Left renal cortex interstitium (tissue), 4 donors: ENCODE data around the gene TM9SF4. TPM values are rescaled to one million over a fixed set of nuclear protein-coding genes. Genes with fewer than 3 reads are reported as not detected.
"Not testable (repeated sequence)": the region's sequence is repeated elsewhere in the genome, so short reads cannot be mapped to it uniquely, and the experiment has no call there.

ENCODE experiments used
- DNase-seq, 4 donors: peaks; one replicate each; pipeline ENCODE4 v3.0.0-alpha.2; 2013; ENCODE audit warnings: low read depth in 4 of 4, low spot score in 2 of 4, missing footprints in 1 of 4
- polyA plus RNA-seq, 4 donors: library from polyadenylated mRNA; unstranded; fragments of 120-200 nt; gene quantifications; one replicate each; pipeline ENCODE4 v1.2.1, GENCODE V29; 2013; ENCODE audit not compliant: insufficient read length in 4 of 4

Gene TM9SF4
- polyA plus RNA-seq, 4 donors, result 66.7 to 72.9 (median 69.4) TPM

DNA sequence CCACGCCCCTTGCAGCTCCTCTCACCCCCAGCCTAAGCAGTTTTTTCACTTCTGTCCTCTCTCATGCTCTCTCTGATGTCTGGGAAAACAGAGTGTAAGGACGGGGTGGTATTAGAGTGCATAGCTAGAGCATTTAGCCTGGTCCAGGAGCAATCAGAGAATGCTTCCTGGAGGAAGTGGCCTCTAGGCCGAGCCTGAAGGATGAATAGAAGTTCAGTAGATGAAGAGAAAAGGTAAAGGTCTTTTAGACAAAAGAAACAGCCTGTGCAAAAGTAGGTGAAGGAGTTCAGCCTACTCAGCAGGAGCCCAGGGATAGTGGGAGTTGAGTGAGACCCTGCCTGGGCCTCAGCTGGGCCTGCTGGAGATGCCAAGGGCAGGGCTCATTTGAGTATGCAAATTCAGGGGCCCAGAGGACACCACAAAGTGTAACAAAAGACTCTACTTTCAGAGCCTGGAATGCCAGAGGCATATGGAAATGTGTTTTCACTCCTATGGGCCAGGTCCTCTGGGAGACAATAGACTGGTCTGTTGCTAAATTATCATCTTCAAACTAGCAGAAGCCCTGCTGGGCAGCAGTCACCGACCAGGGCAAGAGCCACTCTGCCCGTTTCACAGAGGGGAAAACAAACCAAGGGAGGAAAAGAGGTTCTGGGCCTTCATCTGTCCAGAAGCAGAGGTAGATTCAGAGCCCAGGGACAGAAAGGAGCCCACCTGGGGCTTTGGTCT lies 19.7 kb upstream of the TM9SF4 start:
- DNase-seq, result no peak

DNA sequence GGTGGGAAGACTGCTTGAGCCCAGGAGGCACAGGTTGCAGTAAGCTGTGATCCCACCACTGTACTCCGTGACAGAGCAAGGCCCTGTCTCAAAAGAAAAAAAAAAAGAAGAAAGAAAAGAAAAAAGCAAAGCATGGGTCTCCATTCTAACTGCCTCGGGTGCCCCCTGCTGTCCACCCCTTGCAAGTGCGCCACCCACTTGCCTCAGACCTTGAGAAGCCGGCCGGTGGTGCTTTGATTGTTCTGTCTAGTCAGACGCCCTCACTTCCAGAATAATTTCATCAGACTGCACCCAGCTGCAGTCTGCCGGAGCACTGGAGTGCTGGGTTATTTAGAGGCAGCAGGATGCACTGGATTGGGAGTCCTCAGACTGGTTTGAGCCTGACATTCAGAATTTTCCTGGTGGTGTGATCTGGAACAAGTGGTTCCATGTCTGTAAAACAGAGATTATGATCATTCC lies 17.6 kb upstream of the TM9SF4 start:
- DNase-seq, result peak in 2 of 4 donors; percentile 51 to 68

DNA sequence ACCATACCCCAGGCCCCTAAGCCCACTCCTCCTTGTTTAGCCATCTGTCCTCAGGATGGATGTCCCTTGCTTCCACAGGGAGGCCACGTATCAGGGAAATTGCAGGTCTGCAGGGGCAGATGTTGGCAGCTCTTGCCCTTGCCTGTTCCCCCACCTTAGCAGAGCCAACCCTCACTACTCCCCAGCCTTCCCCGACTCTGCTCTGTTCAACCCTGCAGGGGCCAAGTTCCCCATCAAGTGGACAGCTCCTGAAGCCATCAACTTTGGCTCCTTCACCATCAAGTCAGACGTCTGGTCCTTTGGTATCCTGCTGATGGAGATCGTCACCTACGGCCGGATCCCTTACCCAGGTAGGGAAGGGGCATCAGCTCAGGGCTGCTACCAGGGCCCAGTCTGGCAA lies 10.7 kb upstream of the TM9SF4 start:
- DNase-seq, result no peak

GRCh38 chr20:32108814-32109391 lies 611 bp upstream of the TM9SF4 start:
- DNase-seq, result no peak

- no peak for DNase-seq
These were observed 725 bp downstream of the TM9SF4 start for GRCh38 chr20:32110173-32110704.

GRCh38 chr20:32110727-32111126 lies 1.2 kb downstream of the TM9SF4 start:
- DNase-seq, result no peak

- no peak for DNase-seq
These were observed 1.7 kb downstream of the TM9SF4 start for GRCh38 chr20:32111156-32111686.

DNA sequence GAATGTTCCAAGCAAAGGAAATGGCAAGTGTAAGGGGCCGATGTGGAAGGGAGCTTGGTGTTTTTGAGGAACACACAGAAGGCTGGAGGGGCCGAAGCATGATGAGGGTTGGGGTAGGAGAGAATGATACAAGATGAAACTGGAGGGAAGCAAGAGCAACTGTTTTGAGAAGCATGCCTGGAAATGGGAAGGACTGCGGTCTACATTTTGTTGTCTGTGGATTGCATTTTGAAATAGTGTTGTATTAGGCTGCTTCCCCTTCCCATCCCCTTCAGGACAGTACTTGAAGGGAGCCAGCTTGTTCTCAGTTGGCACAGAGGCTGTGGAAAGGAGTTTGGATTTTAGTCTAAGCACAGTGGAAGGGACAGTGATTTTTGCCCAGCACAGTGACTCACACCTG lies 2.2 kb downstream of the TM9SF4 start:
- DNase-seq, result no peak

- DNase-seq, result no peak
These were observed 3.3 kb downstream of the TM9SF4 start for GRCh38 chr20:32112841-32113240.

DNA sequence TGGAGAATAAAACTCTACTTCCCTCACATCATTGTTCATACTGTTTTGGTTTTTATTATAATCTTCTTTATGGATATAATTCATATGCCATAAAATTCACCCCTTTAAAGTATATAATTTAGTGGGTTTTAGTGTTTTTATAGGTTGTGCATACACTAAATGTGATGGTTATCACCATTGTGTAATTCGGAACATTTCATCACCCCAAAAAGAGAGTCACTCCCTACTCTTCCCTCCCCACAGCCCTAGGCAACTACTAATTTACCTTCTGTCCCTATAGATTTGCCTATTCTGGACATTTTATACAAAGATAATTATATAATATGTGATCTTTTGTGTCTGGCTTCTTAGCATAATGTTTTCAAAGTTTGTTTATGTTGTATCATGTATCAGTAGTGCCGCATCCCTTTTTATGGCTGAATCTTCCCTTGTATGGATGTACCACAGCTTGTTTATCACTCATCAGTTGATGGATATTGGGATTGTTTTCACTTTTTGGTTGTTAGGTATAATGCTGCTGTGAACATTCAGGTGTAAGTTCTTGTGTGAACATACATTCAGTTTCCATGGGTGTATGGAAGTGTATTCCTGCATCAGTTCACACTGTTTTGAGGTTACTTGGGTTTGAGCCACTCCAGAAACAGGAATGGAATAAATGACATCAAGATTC lies 4.2 kb downstream of the TM9SF4 start:
- no peak for DNase-seq

- no peak for DNase-seq
These were observed 4.9 kb downstream of the TM9SF4 start for GRCh38 chr20:32114305-32114960.

DNA sequence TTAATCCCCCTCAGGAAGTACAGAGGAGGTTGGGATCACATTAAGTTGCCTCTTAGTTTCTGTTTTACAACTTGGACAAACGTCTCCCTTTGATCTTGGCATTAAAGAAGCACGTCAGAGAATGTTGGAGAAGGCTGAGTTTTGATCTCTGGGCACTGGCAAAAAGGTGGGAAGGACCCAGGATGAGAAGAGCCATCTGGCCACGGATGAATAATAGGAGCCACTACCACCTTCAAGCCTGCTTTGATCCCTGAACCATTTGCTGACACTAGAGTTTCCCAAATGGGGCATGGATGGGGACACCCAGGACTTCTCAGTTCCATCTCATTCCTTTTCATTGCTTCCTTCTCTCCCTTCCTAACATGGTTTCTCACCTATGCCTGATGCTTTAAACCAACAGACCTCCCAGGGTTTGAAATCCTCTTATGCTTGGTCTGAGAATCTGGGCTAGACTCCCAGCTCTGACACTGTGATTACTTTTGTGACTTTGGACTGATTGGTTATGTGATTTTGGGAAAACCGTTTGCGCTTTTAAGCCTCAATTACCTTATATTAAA lies 5.8 kb downstream of the TM9SF4 start:
- no peak for DNase-seq

GRCh38 chr20:32116079-32116521 lies 6.6 kb downstream of the TM9SF4 start:
- DNase-seq, result no peak

GRCh38 chr20:32116796-32117195 lies 7.3 kb downstream of the TM9SF4 start:
- DNase-seq, result not testable (repeated sequence)

GRCh38 chr20:32118427-32118826 lies 8.9 kb downstream of the TM9SF4 start:
- DNase-seq, result not testable (repeated sequence)

DNA sequence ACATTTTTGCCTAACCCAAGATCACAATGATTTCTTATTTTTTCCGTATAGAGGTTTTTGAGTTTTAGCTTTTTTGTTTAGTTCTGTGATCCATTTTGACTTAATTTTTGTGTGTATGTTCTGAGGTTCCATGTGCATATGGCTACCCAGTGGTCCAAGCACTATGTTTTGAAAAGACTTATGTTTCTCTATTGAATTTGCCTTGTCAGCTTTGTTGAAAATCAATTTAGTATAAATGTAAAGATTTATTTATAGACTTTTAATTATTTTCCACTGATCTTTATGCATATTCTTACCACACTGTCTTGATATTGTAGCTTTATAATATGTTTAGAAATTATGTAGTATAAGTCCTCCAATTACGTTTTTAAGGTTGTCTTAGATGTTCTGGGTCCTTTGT lies 10.2 kb downstream of the TM9SF4 start:
- no peak for DNase-seq

DNA sequence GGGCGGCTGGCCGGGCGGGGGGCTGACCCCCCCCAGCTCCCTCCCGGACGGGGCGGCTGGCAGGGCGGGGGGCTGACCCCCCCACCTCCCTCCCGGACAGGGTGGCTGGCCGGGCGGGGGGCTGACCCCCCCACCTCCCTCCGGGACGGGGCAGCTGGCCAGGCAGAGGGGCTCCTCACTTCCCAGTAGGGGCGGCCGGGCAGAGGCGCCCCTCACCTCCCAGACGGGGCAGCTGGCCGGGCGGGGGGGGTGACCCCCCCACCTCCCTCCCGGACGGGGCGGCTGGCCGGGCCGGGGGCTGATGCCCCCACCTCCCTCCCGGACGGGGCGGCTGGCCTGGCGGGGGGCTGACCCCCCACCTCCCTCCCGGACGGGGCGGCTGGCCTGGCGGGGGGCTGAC lies 12.4 kb downstream of the TM9SF4 start:
- DNase-seq, result not testable (repeated sequence)

GRCh38 chr20:32123088-32123487 lies 13.6 kb downstream of the TM9SF4 start:
- DNase-seq, result no peak

DNA sequence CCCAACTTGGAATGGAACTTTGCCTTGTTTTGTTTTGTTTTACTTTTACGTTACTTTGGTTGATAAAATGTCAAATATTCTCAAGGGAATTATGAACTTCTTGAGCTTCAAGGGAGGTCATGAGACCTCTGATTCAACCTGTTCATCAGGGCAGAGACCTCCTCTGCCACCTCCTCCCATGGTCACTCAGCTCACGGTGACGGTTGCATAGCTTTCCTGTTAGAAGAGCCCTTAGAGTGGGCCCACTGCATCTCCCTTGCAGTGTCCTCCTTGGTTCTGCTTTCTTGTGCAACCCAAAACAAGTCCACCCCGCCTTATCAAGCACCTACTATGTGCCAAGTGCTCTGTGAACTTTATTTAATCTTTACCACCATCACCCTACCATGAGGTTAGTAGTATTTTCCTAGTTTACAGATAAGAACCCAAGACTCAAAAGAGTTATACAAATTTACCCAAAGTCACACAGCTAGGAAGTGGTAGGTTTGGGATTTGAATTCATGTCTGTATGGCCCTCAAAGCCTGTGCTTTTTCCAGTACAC lies 15.5 kb downstream of the TM9SF4 start:
- no peak for DNase-seq

DNA sequence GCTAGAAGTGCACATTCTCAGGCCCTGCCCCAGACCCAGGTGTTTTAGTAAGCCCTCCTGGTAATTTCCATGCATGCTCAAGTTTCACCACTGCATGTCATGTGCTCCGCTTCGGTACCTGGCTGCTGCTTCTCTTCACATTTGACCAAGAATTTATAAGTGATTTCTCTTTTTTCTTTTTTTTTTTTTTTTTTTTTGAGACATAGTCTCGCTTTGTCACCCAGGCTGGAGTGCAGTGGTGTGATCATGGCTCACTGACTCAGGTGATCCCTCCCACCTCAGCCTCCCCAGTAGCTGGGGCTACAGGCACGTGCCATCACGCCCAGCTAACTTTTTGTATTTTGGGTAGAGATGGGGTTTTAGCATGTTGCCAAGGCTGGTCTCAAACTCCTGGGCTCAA lies 16.0 kb downstream of the TM9SF4 start:
- no peak for DNase-seq
